HG03571 (cell line): Measurements from ENCODE around the gene WEE1.
"Not testable (repeated sequence)": the region's sequence is repeated elsewhere in the genome, so short reads cannot be mapped to it uniquely, and the experiment has no call there.

Experiments used
- ATAC-seq: cut with Tn5 transposase; IDR thresholded peaks from one replicate; pipeline ENCODE4 v1.9.1; 2021; ENCODE audit not compliant: unreplicated experiment

WEE1 gene

GRCh38 chr11:9619004-9619403 is 45.5 kb downstream of the WEE1 start:
- no peak for ATAC-seq

DNA sequence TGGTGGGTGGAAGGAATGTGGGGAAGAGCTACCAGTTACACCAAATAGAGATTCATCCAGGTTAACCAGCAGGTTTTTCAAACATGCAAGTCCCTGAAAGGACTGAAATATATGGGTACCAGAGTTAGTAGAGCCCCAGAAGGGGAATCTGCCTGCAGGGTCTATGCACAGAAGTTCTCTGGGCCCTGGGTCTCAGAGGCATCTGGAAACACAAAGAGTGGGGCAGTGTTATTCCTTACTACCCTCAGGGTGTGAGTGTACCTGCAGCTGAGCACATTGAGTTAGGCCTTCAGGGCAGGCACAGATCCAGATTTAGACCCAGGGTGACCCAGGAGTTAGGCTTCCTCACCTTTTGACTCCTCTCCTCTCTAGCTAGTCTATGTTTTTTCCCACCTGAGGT is 46.5 kb downstream of the WEE1 start:
- ATAC-seq: no peak

GRCh38 chr11:9622353-9622752 is 48.9 kb downstream of the WEE1 start:
- not testable (repeated sequence) for ATAC-seq

GRCh38 chr11:9623053-9623452 is 49.6 kb downstream of the WEE1 start:
- not testable (repeated sequence) for ATAC-seq

DNA sequence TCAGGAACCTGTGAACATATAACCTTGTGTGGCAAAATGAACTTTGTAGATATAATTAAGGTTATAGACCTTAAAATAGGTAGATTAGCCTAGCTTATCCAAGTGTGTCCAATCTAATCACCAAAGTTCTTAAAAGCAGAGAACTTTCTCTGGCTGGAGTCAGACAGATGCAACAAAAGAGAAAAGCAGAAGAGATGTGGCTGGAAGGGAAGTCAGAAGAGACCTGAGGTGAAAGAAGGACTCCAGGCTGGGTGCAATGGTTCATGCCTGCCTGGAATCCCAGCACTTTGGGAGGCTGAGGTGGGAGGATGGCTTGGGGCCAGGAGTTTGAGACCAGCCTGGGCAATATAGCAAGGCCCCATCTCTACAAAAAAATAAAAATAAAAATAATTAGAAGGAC is 51.0 kb downstream of the WEE1 start:
- no peak for ATAC-seq

DNA sequence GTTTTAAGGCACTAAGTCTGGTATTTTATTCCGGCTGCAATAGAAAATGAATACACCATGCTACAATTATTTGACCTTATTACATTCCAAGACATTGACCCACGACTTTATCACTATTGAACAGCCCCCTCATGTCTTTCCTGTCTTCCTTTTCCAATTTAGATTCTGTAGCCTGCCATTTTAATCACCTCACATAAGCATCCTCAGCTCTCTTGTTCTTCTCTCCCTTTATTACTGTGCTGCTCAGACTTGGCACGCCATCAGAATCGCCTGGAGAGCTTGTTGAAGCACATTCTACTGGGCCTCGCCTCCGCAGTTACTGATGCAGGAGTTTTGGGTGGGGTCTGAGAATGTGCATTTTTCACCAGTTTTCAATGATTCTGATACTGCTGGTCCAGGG is 51.7 kb downstream of the WEE1 start:
- no peak for ATAC-seq

DNA sequence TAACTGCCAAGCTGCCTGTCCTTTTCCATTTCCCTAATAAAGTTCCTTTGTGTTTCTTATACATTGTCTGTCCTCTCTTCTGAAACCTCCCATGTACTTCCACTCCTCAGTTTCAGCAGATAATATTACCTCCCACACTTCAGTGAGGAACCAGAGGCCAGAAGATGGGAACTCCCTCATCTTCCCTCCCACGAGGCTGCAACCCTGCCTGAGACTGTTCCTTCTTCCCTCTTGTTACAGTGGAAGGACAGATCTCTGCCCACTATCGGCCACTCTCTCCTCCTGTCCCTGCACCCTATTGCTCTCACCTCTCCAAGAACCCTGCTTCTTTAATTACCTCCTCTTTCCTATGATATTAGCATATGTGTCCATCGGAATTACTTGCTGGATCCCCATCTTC is 52.3 kb downstream of the WEE1 start:
- no peak for ATAC-seq

GRCh38 chr11:9626496-9627394 is 53.3 kb downstream of the WEE1 start:
- peak; percentile 47 for ATAC-seq

DNA sequence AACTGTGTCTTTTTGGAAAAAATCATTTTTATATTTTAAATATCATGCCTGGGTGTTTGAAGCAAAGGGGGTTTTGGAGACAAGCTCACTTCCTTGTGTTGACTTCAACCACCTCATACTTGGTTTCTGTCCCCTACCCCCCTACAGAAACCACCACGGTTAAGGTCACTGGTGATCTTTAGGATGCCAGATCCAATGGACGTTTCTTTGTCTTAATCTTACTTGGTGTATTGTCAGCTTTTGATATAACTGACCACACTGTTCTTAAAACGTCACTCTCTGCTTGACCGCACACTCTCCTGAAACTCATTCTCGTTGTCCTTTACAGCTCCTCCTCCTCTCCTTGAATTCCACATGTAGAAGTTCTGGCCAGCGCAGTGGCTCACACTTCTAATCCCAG is 55.6 kb downstream of the WEE1 start:
- peak; percentile 50 for ATAC-seq

DNA sequence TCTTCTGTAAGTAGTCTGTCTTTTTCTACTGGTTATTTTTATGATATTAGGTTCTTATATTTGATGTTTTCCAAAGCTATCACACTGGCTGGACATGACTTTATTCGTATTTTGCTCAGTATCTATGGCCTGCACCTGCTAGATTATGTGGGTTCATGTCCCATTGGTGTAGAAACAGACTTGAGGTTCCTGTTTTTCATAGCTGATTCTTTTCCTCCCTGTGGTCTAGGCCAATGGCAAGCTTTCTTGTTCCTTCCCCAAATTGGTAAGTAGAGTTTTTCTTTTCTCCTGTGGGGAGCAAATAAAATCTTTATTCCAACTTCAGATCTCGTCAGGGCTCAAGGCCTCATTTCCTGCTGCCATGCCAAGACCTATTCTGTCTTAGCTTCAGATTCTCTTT is 60.2 kb downstream of the WEE1 start:
- ATAC-seq: no peak

DNA sequence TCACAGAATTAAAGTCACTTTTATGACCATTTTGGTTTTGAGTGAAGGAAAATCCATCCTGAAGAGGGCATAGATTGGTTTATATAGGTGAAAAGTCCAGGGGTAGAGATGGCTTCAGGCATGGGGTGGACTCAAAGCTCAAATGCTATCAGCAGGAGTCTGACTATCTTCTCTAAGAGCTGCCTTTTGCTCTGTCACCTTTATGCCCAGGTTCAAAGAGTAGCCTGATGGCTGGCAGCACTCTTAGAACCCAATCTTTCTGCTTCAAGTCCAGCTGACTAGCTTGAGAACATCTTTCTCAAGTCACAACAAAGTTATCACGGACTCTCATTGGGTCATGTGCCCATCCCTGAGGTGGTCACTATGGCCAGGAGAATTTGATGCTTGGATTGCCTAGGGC is 63.2 kb downstream of the WEE1 start:
- ATAC-seq: no peak

- ATAC-seq: no peak
Measured at GRCh38 chr11:9639099-9639498, 65.6 kb downstream of the WEE1 start.
